Thoracic aorta (tissue), 2 donors: Measurements from ENCODE around the gene SOX5. TPM values are rescaled to one million over a fixed set of nuclear protein-coding genes. Genes with fewer than 3 reads are reported as not detected.

Source experiments
- ATAC-seq: fragments of 150-250 bp; one replicate; pipeline ENCODE4 v1.8.0; 2017; ENCODE audit warnings: low read depth; ENCODE audit not compliant: insufficient number of reproducible peaks, low FRiP score
- DNase-seq: peaks from one replicate; pipeline ENCODE4 v3.0.0-alpha.2; 2020; ENCODE audit warnings: low spot score
- H3K27ac ChIP-seq, 2 donors: fragments of 200-600 bp; sonication (generic); 1 replicate in 1 of 2; 2 replicates in 1 of 2; pipeline ENCODE4 v1.5.1; 2016; ENCODE audit warnings: mild to moderate bottlenecking in 2 of 2, moderate library complexity in 2 of 2
- H3K27me3 ChIP-seq: fragments of 200-600 bp; sonication (generic); replicated peaks from 2 replicates; pipeline ENCODE4 v1.6.0; 2016; ENCODE audit warnings: mild to moderate bottlenecking; ENCODE audit not compliant: insufficient read depth
- H3K36me3 ChIP-seq: fragments of 200-600 bp; sonication (generic); one replicate; pipeline ENCODE4 v1.5.1; 2016
- H3K4me1 ChIP-seq, 2 donors: fragments of 200-600 bp; sonication (generic); 1 replicate in 1 of 2; 2 replicates in 1 of 2; pipeline versions ENCODE4 v1.5.1 to v1.6.0; 2016; ENCODE audit warnings: low read depth in 2 of 2, mild to moderate bottlenecking in 1 of 2; ENCODE audit not compliant: control insufficient read depth in 1 of 2
- H3K4me3 ChIP-seq: fragments of 200-600 bp; sonication (generic); 2 replicates; pipeline ENCODE4 v1.5.1; 2016; ENCODE audit warnings: mild to moderate bottlenecking
- H3K9me3 ChIP-seq: fragments of 200-600 bp; sonication (generic); 2 replicates; pipeline ENCODE4 v1.5.1; 2016
- CTCF ChIP-seq: fragments of 200-600 bp; sonication (generic); IDR thresholded peaks from one replicate; pipeline ENCODE4 v1.5.1; 2019; ENCODE audit warnings: antibody characterized with exemption
- total RNA-seq, 2 donors: library from RNA; depleted of rRNA; stranded (reverse); fragments of >200 nt; gene quantifications; one replicate each; pipeline versions ENCODE4 v1.1.0 to v1.2.3, GENCODE V29; 2016

SOX5 gene
- total RNA-seq, 2 donors from 2014 or later = 36.8 to 37.0 TPM

DNA sequence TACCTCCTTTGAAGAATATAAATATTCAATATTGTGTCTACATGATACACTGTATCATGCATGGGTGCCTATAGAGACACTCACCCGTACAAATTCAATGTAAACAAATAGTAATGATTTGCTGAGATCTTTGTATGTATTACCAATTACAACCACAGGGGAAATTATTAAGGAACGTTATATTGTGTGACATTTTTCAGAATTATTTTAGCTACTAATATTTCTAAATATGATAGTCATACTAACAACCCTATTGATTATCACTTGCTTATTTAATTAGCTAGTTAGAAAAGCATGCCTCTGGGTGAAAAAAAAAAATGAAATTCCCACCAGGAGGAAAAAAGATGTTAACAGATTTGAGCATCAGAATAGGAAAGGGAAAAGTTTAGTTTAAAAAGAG is 2.1 kb downstream of the SOX5 start:
- H3K27ac ChIP-seq = no peak overlapping the region
- H3K27me3 ChIP-seq = no peaks in the 10 kb centered on the region
- peaks cover 10 to 33% of the 10 kb centered on the region in 2 donors for H3K4me1 ChIP-seq
- no peaks in the 10 kb centered on the region for H3K36me3 ChIP-seq
- no peak overlapping the region for H3K4me3 ChIP-seq
- peak; percentile 22 for TF ChIP-seq CTCF
- ATAC-seq (no peak), DNase-seq (no peak)
- H3K9me3 ChIP-seq = no peaks in the 10 kb centered on the region

DNA sequence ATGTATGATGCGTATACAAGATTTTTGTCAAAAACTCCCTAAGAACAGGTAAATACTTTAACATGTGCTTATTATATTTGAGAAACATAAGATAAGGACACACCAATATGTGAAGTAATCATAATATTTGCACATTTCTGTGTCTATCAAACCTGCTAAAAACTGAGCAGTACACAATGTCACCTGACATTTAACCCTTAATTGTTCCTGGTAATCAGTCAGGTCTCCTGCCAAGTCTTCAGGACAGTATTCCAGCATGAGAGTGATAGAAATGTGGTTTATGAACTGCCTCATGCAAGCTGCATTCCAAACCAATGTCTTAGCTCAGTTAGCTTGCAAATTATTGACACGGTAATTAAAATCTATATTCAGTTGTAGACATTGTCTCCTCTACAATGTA is 4.2 kb downstream of the SOX5 start:
- DNase-seq = no peak
- no peaks in the 10 kb centered on the region for H3K9me3 ChIP-seq
- no peak overlapping the region for H3K4me3 ChIP-seq
- no peak for ATAC-seq
- no peak overlapping the region for H3K27ac ChIP-seq
- H3K36me3 ChIP-seq = no peaks in the 10 kb centered on the region
- H3K4me1 ChIP-seq = peaks cover 10 to 27% of the 10 kb centered on the region in 2 donors
- H3K27me3 ChIP-seq = no peaks in the 10 kb centered on the region
- no peak for TF ChIP-seq CTCF

DNA sequence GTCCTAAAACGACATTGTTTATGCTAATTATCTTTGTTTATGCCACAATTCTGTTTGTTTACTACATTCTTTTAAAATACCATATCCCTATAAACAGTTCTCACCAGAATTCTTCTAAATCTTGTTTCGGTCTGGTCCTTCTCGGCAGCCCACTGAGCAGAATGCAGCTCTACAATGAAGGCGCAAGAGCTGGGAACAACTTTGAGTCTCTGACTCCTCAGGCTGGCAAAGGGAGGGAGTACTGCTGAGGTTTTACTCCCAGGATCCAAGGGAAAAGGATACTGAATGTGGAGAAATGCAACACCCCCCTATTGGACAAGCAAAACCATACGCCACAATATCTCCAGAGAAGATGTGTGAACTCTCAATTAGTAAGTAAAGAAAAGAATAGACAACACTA is 5.4 kb downstream of the SOX5 start:
- Histone ChIP-seq H3K27ac (no peak overlapping the region), H3K4me3 (no peak overlapping the region), H3K27me3 (no peaks in the 10 kb centered on the region), H3K36me3 (no peaks in the 10 kb centered on the region), H3K9me3 (no peaks in the 10 kb centered on the region), H3K4me1 (peaks cover 10 to 27% of the 10 kb centered on the region in 2 donors)
- DNase-seq = no peak
- TF ChIP-seq CTCF = no peak
- no peak for ATAC-seq

DNA sequence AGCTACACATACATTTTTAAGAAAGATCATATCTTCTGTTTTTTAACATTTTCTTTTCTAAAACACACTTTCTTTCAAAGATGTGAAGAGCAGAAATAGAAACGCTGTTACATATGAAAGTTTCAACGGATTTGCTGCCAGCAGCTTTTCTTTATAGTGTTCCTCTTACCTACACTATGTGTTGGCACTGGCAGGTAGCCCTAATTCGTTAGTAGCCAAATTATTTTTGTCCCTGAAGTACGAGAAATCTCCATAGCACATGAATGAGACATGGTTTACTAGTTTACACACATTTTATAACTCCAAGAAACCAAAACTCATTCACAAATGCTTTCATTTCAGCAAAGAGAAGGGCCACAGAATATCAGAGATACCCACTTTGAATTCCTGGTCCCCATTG is 6.6 kb downstream of the SOX5 start:
- DNase-seq (no peak), ATAC-seq (no peak)
- no peak overlapping the region for H3K4me3 ChIP-seq
- no peak for TF ChIP-seq CTCF
- H3K27me3 ChIP-seq = no peaks in the 10 kb centered on the region
- peaks cover 10 to 19% of the 10 kb centered on the region in 2 donors for H3K4me1 ChIP-seq
- no peaks in the 10 kb centered on the region for H3K36me3 ChIP-seq
- H3K27ac ChIP-seq = no peak overlapping the region
- H3K9me3 ChIP-seq = no peaks in the 10 kb centered on the region

GRCh38 chr12:23941780-23942179 is 7.7 kb downstream of the SOX5 start:
- no peak for ATAC-seq
- no peaks in the 10 kb centered on the region for H3K9me3 ChIP-seq
- TF ChIP-seq CTCF = no peak
- H3K4me1 ChIP-seq = peaks cover 6 to 11% of the 10 kb centered on the region in 2 donors
- no peak overlapping the region for H3K27ac ChIP-seq
- no peak for DNase-seq
- no peaks in the 10 kb centered on the region for H3K36me3 ChIP-seq
- no peak overlapping the region for H3K4me3 ChIP-seq
- no peaks in the 10 kb centered on the region for H3K27me3 ChIP-seq
